Muscle layer of duodenum (tissue), 2 donors: ENCODE measurements around the gene MYO1G.

Experiments
- H3K27ac ChIP-seq: one replicate; pipeline ENCODE4 v1.7.0; 2013; ENCODE audit warnings: mild to moderate bottlenecking, low read length
- H3K27me3 ChIP-seq: one replicate; pipeline ENCODE4 v1.7.0; 2013; ENCODE audit warnings: low read depth, mild to moderate bottlenecking, control low read depth, low read length
- H3K36me3 ChIP-seq, 2 donors: one replicate each; pipeline ENCODE4 v1.7.0; 2013; ENCODE audit warnings: low read length in 2 of 2, control low read depth in 1 of 2, mild to moderate bottlenecking in 1 of 2; ENCODE audit not compliant: insufficient read depth in 2 of 2, control insufficient read depth in 1 of 2
- H3K4me1 ChIP-seq, 2 donors: one replicate each; pipeline ENCODE4 v1.7.0; 2013; ENCODE audit warnings: low read length in 2 of 2, mild to moderate bottlenecking in 2 of 2, control low read depth in 1 of 2, moderate library complexity in 1 of 2; ENCODE audit not compliant: insufficient read depth in 2 of 2, control insufficient read depth in 1 of 2
- H3K4me3 ChIP-seq, 2 donors: one replicate each; pipeline ENCODE4 v1.7.0; 2013; ENCODE audit warnings: low read length in 2 of 2, low read depth in 1 of 2, mild to moderate bottlenecking in 1 of 2
- H3K9me3 ChIP-seq, 2 donors: one replicate each; pipeline ENCODE4 v1.7.0; 2013; ENCODE audit warnings: low read length in 2 of 2, control low read depth in 1 of 2, mild to moderate bottlenecking in 1 of 2; ENCODE audit not compliant: control insufficient read depth in 1 of 2
- donor health status: healthy.

The MYO1G gene

DNA sequence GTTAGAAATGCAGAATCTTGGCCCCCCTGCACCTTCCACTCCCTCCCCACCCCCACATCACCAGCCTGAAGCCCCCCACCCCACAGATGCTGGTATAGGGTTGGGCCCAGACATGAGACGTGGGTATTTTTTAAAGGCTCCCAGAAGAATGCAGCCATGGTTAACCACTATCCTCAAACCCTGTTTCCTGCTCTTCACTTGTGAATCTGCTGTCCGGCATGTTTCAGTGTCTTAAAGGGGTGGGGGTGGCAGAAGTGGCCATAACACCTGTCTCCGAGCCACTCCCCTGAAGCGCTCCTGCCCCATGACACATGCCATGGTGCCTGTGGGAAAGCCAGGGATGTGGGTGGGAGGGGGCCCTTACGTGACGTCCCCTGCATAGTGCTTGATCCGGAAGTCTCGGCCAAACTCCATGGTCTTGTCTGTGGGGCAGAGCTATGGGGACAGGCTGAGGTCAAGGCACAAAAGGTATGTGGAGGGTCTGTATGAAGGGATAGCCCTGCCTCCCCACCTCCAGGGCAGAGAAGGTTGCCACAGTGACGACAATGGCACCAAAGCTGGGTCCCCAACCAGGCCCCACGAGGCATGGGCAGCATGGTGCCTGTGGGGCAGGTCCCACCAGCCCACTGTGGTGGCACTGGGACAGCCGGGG is 9.6 kb downstream of the MYO1G start:
- H3K9me3 ChIP-seq, result no peaks in the 10 kb centered on the region
- H3K27me3 ChIP-seq, result no peaks in the 10 kb centered on the region
- no peak overlapping the region for H3K4me3 ChIP-seq
- H3K27ac ChIP-seq, result no peak overlapping the region
- no peaks in the 10 kb centered on the region for H3K4me1 ChIP-seq
- H3K36me3 ChIP-seq, result peaks cover 0 to 6% of the 10 kb centered on the region in 2 donors

DNA sequence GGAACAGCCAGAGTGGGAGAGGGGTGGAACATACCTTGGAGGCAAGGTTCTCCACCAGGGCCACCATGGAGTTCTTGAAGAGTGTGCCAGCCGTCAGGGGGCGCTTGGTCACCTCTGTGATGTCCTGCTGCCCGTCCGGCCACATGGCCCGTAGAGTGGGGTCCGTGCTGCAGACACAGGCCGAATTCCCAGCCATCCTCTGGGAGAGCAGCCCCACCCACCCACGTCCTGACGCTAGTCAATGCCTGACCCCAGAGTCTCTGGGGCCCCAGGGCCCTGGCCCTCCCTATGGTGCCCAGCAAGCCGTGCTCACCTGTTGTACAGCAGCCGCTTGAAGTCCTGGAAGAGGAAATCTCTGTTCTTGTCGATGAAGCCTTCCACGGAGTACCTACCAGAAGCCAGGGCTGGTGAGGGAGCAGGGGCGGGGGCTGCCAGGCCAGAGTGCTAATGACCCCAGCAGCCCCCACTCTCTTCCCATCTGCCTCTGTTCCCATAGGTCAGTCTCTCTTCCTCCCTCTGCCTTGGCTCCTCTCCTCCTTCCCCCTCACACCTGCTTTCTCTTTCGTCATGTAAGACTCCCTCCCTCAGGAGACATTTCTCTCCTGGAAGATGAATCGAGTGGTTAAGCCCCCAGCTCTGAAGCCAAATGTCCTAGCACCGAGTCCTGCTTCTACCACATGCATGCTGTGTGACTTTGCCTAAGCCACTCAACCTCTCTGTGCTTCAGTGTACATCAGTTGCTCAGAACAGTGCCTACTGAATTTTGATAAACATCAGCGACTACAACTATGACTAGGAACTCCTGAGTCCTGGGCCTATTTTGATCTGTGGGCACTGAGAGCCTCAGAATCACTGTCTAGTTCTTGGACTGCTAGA is 11.0 kb downstream of the MYO1G start:
- no peaks in the 10 kb centered on the region for H3K27me3 ChIP-seq
- H3K4me3 ChIP-seq, result no peak overlapping the region
- H3K4me1 ChIP-seq, result peaks cover 0 to 1% of the 10 kb centered on the region in 2 donors
- no peaks in the 10 kb centered on the region for H3K9me3 ChIP-seq
- H3K27ac ChIP-seq, result no peak overlapping the region
- H3K36me3 ChIP-seq, result peaks cover 0 to 6% of the 10 kb centered on the region in 2 donors

DNA sequence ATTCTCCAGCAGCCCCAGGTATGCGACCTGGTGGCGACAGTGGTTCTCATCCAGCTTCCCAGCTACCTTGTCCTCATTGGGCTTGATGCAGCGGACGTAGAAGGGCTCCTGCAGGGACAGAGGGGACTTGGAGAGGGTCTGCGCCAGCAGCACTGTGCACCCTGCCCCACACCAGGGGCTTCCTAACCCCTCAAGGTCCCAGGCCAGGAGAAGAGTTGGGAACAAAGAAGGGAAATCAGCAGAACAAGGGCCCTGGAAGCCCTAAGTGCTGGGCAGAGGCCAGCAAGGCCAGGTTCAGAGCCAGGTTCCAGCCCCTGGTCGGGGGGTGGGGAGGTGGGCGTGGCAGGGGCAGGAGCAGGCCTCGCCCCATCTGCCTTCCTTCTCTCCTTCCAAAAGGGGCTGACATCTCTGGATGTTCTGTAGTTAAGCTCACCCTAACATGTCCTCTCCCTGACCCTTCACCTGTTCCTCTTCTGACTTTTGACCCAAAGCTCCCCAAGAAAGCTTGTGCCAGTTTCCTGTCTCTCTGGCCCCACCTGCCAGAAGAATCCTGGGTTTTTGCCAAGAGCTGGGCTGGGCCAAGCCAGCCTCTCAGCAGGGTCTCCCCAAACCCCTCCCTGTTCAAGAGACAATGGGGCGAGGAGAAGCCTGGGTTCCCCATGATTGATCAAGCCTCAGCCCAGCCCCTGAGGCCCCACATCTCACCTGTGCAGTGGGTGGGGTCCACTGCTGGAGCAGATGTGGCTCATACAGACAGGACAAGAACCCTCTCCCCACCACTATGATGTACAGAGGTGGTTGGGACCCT is 11.9 kb downstream of the MYO1G start:
- Histone ChIP-seq H3K36me3 (peaks cover 0 to 6% of the 10 kb centered on the region in 2 donors), H3K4me1 (peaks cover 0 to 10% of the 10 kb centered on the region in 2 donors), H3K27ac (no peak overlapping the region), H3K27me3 (no peaks in the 10 kb centered on the region), H3K9me3 (no peaks in the 10 kb centered on the region), H3K4me3 (no peak overlapping the region)

DNA sequence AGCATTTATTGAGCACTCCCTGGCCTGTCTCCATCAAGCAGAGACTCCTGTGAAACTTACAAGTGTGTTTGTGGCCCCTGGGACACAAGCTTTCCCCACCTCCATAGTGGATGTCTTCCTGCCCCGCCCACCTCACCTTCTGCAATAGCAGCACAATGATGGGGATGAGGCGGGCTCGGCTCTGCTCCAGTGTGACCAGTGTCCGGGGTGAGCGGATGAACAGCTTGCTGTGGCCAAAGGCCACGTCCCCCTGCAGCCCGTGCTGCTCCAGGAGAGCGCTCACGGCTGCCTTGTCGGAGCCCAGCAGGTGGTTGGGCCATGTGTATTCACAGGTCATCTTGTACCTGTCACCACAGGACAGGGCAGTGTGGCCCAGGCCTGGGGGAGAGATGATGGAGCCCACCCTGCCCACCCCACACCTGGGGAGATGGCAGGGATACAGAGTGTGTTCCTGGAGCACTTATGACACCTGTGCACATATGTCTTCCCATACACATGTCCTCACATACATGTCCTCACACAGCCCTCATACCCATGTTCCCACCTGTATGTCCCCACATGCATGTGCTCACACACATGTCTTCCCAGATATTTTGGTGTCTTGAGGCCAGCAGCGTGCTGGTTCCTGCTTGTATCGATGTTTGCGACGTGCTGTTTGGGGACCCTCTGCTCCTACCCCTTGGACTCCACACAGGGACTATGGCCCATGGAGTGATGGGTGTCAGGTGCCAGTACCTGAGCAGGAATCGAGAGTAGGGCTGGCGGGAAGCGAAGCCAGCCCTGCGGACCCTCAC is 12.7 kb downstream of the MYO1G start:
- H3K4me3 ChIP-seq, result no peak overlapping the region
- H3K27ac ChIP-seq, result no peak overlapping the region
- H3K9me3 ChIP-seq, result no peaks in the 10 kb centered on the region

DNA sequence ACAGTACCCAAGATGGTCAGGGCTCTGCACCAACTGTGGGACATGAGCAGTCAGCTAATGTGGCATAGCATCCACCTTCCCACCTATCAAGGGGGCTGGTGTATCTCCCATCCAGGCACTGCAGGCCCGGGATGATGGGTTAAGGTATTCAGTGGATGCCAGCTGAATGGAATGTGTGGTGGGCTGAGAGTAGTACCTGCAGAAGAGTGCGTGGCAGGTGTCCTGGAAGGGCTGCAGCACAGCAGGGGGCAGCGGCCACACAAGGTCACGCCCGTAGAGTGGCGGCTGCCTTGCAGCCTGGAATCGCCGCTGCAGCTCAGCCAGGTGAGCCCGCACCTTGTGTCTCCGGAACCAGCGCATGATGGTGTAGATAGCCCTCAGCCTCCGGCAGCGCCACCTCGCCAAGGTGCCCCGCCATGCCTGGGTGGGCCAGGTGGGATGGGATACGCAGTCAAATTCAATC is 13.3 kb downstream of the MYO1G start:
- Histone ChIP-seq H3K4me1 (peaks cover 0 to 10% of the 10 kb centered on the region in 2 donors), H3K27me3 (no peaks in the 10 kb centered on the region), H3K4me3 (no peak overlapping the region), H3K27ac (no peak overlapping the region), H3K9me3 (no peaks in the 10 kb centered on the region), H3K36me3 (no peaks in the 10 kb centered on the region)

More for the DNA sequence above, 12.7 kb downstream of the MYO1G start:
- H3K36me3 ChIP-seq, result peaks cover 0 to under 1% of the 10 kb centered on the region in 2 donors
- peaks cover 0 to 10% of the 10 kb centered on the region in 2 donors for H3K4me1 ChIP-seq
- H3K27me3 ChIP-seq, result no peaks in the 10 kb centered on the region

DNA sequence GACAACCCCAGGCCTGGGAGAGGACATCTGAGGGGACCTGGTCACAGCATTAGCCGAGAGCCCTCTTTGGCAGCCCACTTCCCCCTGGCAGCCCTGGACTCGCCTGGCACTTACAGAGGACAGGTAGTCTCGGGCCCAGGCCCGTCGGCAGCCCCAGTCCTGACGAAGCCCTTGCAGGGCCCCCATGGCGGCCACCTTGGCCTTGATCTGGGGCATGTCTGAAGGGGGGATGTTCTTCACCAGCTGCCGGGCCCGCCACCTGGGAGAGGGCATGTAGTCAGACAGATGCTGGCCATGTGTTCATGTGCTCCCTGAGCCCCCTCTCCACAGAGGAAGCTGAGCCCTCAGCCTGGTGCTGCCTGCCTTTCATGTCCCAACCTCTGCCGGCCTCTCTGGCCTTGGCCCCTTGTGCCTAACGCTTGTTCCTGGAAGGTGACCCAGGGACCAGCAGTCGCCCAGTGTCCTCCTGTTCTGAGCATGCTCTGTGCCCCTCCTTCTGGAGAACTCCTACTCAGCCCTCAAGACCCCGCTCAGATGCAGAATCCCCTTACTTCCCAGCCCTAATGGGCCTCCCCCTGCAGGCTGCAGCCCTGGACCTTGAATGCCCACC is 13.9 kb downstream of the MYO1G start:
- Histone ChIP-seq H3K4me3 (no peak overlapping the region), H3K36me3 (no peaks in the 10 kb centered on the region), H3K9me3 (no peaks in the 10 kb centered on the region), H3K4me1 (peaks cover 0 to 10% of the 10 kb centered on the region in 2 donors), H3K27me3 (no peaks in the 10 kb centered on the region), H3K27ac (no peak overlapping the region)

DNA sequence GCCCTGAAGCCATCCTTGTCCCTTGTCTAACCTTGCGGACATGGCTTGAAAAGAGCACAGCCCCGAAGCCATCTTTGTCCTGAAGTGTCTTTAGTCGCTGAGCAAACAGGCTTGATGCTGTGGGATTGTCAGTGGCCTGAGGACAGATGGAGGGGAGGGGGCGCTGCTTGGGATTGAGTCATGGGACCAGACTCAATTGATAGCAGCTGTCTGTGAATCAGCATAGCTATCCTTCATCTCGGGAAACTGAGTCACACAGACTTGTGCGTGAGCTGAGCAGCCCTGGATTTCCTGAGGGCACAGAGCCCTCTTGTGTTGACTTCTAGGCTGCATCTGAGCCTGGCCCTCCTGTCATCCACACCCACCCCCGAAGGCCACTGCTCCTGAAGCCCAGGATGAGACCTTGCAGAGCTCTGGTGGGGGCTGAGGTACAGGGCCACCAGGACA is 14.4 kb downstream of the MYO1G start:
- H3K9me3 ChIP-seq, result no peaks in the 10 kb centered on the region
- no peak overlapping the region for H3K27ac ChIP-seq
- peaks cover 0 to 10% of the 10 kb centered on the region in 2 donors for H3K4me1 ChIP-seq
- H3K36me3 ChIP-seq, result no peaks in the 10 kb centered on the region
- no peaks in the 10 kb centered on the region for H3K27me3 ChIP-seq
- no peak overlapping the region for H3K4me3 ChIP-seq

DNA sequence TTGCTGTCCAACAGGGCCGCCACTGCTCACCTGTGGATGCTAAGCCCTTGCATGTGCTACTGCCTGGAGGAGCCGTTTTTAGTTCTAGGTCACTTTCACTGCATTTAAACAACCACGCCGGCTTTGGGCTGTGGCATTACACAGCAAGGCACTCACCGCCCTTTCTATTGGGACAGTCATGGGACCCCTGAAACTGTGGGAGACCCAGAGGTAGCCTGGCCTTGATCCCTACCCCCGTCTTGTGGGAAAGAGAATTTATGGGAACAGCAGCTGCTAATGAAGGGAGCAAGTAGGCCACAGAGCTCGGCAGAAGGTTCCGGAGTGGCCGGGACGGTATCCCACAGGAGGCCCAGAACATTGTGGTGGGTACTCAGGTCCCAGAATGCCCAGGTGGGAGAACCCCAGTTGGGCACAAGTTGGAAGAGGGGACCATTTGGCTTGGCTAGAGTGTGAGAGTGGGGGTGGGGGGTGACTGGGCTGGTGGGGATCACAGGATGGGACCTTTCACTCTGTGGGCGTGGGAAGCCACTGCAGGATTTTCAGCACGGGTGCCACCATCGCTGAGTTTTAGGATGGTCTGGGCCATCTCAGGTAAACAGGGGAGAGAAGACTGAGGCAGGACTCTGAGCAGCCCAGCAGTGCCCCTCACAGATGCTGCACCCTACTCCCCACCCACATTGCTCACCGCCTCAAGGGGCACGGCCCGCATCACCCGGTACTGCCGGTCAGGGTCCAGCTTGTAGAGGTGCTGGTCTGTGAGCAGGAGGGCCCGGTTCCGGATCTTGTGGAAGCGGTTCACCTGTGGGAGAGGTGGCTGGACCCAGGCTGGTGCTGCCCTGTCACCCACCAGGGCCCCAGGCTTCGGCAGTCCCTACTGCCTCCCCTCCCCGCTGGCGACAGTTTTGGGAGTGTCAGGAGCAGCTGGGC is 15.2 kb downstream of the MYO1G start:
- Histone ChIP-seq H3K27me3 (no peaks in the 10 kb centered on the region), H3K27ac (no peak overlapping the region), H3K4me3 (no peak overlapping the region), H3K36me3 (no peaks in the 10 kb centered on the region), H3K9me3 (no peaks in the 10 kb centered on the region), H3K4me1 (peaks cover 0 to 10% of the 10 kb centered on the region in 2 donors)

DNA sequence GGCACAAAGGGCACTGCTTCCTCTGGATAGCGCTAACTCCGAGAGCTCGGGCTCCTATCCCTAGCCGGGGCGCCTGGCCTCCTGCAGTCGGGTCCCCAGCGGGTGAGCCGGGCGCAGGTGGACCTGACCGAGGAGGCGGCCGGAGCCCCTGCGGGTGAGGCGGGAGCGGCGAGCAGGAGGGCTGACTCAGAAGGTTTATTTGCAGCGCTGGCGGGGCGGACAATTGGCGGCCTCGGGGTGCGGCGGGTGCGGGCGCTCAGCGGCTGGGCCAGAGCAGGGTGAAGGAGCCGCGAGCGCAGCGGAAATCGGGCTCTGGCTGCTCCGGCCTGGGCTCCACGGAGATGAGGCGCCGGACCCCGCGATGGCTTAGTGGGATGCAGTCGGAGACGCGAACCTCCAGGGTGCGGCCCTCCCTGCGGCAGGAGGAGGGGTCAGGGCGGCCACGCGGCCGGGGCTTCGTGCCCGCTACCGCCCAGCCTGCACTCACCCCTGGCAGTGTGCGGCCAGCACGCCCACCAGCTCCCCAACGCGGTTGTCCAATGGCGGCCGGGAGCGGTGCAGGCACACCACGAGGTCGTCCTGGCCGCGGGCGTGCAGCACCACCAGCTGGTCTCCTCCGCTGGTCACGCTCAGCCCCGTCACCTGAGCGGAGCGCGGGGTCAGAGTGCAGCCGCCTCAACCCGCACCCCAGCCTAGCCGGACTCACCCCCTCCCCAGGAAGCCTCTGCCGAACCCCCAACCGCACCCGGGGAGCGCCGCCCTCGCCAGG is 16.1 kb downstream of the MYO1G start:
- Histone ChIP-seq H3K4me3 (peak overlapping the region in 1 of 2 donors; percentile 62), H3K9me3 (no peaks in the 10 kb centered on the region), H3K4me1 (peaks cover 0 to 10% of the 10 kb centered on the region in 2 donors), H3K27me3 (no peaks in the 10 kb centered on the region), H3K36me3 (no peaks in the 10 kb centered on the region), H3K27ac (no peak overlapping the region)
